Central memory CD4-positive, alpha-beta T cell (primary cell): Measurements from ENCODE around the gene ARHGAP27.

Source experiments
- DNase-seq: peaks from one replicate; pipeline ENCODE4 v3.0.0; 2022

Gene ARHGAP27

GRCh38 chr17:45385331-45385997 lies 47.2 kb downstream of the ARHGAP27 start:
- peak; percentile 80 for DNase-seq

GRCh38 chr17:45384789-45385262 lies 47.8 kb downstream of the ARHGAP27 start:
- no peak for DNase-seq

- no peak for DNase-seq
Measured at GRCh38 chr17:45384047-45384788, 48.5 kb downstream of the ARHGAP27 start.

GRCh38 chr17:45383003-45383402 lies 49.7 kb downstream of the ARHGAP27 start:
- DNase-seq = no peak

GRCh38 chr17:45382226-45382625 lies 50.4 kb downstream of the ARHGAP27 start:
- DNase-seq = no peak

- DNase-seq = no peak
Measured at GRCh38 chr17:45380991-45381390, 51.7 kb downstream of the ARHGAP27 start.

- DNase-seq = no peak
Measured at GRCh38 chr17:45380046-45380765, 52.5 kb downstream of the ARHGAP27 start.

GRCh38 chr17:45377401-45377800 lies 55.3 kb downstream of the ARHGAP27 start:
- DNase-seq = no peak

- no peak for DNase-seq
Measured at GRCh38 chr17:45376171-45377005, 56.3 kb downstream of the ARHGAP27 start.

- DNase-seq = no peak
Measured at GRCh38 chr17:45374501-45374900, 58.2 kb downstream of the ARHGAP27 start.

- DNase-seq = no peak
Measured at GRCh38 chr17:45372325-45372869, 60.3 kb downstream of the ARHGAP27 start.

- no peak for DNase-seq
Measured at GRCh38 chr17:45371414-45372324, 61.0 kb downstream of the ARHGAP27 start.

GRCh38 chr17:45370949-45371413 lies 61.7 kb downstream of the ARHGAP27 start:
- no peak for DNase-seq

- no peak for DNase-seq
Measured at GRCh38 chr17:45369421-45369820, 63.2 kb downstream of the ARHGAP27 start.

GRCh38 chr17:45368651-45369050 lies 64.0 kb downstream of the ARHGAP27 start:
- no peak for DNase-seq

GRCh38 chr17:45367216-45367615 lies 65.5 kb downstream of the ARHGAP27 start:
- DNase-seq = no peak

GRCh38 chr17:45366691-45367090 lies 66.0 kb downstream of the ARHGAP27 start:
- no peak for DNase-seq

- no peak for DNase-seq
Measured at GRCh38 chr17:45366049-45366448, 66.6 kb downstream of the ARHGAP27 start.

- DNase-seq = no peak
Measured at GRCh38 chr17:45364531-45365390, 67.9 kb downstream of the ARHGAP27 start.

GRCh38 chr17:45363498-45363897 lies 69.2 kb downstream of the ARHGAP27 start:
- DNase-seq = no peak
